AG09309 (cell line): ENCODE measurements around the gene DIMT1.

Source experiments
- DNase-seq: peaks from one replicate; pipeline ENCODE4 v3.0.0-alpha.2; 2010; ENCODE audit warnings: low read depth
- H3K4me3 ChIP-seq: 2 replicates; pipeline ENCODE4 v1.5.1; 2011; ENCODE audit warnings: mild to moderate bottlenecking, low read depth, low read length, moderate library complexity; ENCODE audit not compliant: control insufficient read depth
- CTCF ChIP-seq: IDR thresholded peaks from 2 replicates; pipeline ENCODE4 v1.5.1; 2011; ENCODE audit warnings: mild to moderate bottlenecking, low read depth, low read length, inconsistent platforms; ENCODE audit not compliant: insufficient read depth, control insufficient read depth; ENCODE audit errors: missing control alignments

DIMT1 gene

GRCh38 chr5:62403411-62404250, at the start of gene DIMT1:
TSS of gene DIMT1 (minus strand) at chr5:62403905. CDS start at chr5:62403772, 133 bp downstream.
- DNase-seq: peak; percentile 88
- no peak for TF ChIP-seq CTCF

GRCh38 chr5:62450259-62450658, 46.6 kb upstream of the DIMT1 start:
- DNase-seq: no peak
- no peak overlapping the region for H3K4me3 ChIP-seq
- no peak for TF ChIP-seq CTCF

More at GRCh38 chr5:62403411-62404250, at the start of gene DIMT1:
- H3K4me3 ChIP-seq: peak within 1 kb of the TSS; percentile 81

- H3K4me3 ChIP-seq: no peak overlapping the region
- no peak for DNase-seq
- TF ChIP-seq CTCF: no peak
Measured at GRCh38 chr5:62448528-62448927, 44.8 kb upstream of the DIMT1 start.

- no peak for DNase-seq
- no peak for TF ChIP-seq CTCF
- H3K4me3 ChIP-seq: no peak overlapping the region
Measured at GRCh38 chr5:62432621-62433064, 28.9 kb upstream of the DIMT1 start.

- TF ChIP-seq CTCF: no peak
- H3K4me3 ChIP-seq: no peak overlapping the region
- DNase-seq: no peak
Measured at GRCh38 chr5:62431735-62432620, 28.3 kb upstream of the DIMT1 start.

- DNase-seq: no peak
- no peak for TF ChIP-seq CTCF
- H3K4me3 ChIP-seq: no peak overlapping the region
Measured at GRCh38 chr5:62424763-62425162, 21.1 kb upstream of the DIMT1 start.
